OCI-M2 (cell line): ENCODE measurements around the gene ENTREP3.
"Not testable (repeated sequence)": the region's sequence is repeated elsewhere in the genome, so short reads cannot be mapped to it uniquely, and the experiment has no call there.

Experiments
- DNase-seq: peaks from one replicate; lab custom pipeline; 2025; ENCODE audit not compliant: unreplicated experiment; lab: John Stamatoyannopoulos, UW

ENTREP3 gene, protein sequence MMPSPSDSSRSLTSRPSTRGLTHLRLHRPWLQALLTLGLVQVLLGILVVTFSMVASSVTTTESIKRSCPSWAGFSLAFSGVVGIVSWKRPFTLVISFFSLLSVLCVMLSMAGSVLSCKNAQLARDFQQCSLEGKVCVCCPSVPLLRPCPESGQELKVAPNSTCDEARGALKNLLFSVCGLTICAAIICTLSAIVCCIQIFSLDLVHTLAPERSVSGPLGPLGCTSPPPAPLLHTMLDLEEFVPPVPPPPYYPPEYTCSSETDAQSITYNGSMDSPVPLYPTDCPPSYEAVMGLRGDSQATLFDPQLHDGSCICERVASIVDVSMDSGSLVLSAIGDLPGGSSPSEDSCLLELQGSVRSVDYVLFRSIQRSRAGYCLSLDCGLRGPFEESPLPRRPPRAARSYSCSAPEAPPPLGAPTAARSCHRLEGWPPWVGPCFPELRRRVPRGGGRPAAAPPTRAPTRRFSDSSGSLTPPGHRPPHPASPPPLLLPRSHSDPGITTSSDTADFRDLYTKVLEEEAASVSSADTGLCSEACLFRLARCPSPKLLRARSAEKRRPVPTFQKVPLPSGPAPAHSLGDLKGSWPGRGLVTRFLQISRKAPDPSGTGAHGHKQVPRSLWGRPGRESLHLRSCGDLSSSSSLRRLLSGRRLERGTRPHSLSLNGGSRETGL

DNA sequence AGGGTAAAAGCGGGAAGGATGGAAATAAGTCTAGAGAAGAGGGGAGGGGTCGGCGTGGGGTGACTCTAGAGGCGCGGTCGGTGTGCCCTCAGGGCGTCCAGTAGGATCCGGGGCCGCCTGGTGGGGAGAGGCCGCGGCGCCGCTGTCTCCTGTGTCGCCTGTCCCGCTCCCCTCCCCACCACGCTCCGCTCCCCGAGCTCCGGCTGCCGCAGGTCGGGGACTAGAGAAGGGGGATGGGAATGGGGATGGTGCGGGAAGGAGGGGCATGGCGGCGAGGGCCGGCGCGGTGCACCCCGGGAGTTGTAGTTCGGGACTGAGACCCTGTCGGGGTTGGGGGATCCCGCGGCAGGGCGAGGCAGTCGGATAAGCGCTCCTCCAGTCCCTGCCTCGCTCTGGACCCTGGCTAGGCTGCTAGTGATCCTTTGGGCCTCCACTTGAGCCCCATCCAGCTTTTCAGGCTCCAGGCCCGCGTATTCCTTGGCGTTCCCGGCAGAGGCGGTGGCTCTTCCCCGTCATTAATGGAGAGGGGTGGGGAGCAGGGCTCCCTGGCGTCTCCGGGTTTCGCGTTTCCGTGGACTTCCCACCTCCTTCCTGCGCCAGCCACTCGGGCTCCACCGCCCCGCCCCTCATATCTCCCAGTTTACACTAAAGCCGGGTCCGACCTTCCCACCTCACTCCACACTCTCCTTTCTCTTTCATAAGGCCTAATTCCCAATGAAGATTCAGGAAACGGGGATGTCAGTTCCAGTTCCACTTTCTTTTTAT lies at the start of gene ENTREP3:
Gene ENTREP3 (minus strand): TSS at position 241 of the 765 bp plus-strand sequence. CDS start 606 bp downstream, outside the sequence.
- DNase-seq = no peak

DNA sequence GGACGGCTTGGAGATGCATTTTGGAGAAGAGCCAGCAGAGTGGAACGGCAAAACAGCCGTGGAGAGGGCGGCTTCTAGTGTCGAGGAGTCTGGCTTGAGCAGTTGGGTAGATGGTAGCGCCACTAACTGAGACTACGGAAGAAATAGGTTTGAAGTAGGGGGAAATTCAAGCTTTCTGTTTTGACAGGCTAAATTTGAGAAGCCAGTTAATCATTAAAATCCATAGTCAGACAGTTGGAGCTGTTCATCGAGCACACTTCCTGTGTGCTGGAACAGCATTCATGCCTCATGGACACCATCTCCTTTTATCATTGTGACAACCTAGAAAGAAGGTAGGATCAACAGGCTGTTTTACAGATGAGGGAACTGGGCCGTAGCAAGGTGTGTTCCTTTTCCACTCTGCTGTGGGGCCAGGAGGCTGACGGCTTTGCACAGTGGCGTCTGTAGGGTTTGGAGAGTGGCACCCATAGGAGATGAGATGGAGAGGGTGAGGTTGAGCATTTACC lies 49.3 kb upstream of the ENTREP3 start:
- DNase-seq = no peak

DNA sequence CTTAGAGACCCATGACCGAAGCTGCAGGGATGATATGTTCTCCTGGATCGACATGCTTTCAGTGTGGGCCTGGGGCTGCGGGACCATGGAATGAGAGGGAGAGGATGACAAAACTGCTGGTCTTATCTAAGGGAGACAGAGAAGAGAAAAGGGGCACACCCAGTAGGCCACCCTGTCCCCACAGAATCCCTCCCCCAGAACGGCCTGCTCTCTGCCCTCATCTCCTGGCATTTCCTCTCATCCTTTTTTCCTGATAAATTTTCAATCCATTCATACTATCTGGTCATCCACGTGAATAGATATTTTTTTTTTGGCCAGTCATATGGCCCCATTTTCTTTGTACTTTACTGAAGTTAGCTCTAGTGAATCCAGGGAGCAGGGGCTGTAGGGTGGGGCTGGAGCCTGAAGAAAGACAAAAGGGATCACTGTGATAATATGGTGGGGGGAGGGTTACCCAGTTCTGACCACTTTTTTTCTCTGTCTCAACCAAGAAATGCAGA lies 46.1 kb upstream of the ENTREP3 start, which contains the start of gene PKLR:
Gene PKLR (minus strand): TSS at position 97 of the 500 bp plus-strand sequence. CDS start 43 bp downstream, at position 54.
- DNase-seq = no peak

DNA sequence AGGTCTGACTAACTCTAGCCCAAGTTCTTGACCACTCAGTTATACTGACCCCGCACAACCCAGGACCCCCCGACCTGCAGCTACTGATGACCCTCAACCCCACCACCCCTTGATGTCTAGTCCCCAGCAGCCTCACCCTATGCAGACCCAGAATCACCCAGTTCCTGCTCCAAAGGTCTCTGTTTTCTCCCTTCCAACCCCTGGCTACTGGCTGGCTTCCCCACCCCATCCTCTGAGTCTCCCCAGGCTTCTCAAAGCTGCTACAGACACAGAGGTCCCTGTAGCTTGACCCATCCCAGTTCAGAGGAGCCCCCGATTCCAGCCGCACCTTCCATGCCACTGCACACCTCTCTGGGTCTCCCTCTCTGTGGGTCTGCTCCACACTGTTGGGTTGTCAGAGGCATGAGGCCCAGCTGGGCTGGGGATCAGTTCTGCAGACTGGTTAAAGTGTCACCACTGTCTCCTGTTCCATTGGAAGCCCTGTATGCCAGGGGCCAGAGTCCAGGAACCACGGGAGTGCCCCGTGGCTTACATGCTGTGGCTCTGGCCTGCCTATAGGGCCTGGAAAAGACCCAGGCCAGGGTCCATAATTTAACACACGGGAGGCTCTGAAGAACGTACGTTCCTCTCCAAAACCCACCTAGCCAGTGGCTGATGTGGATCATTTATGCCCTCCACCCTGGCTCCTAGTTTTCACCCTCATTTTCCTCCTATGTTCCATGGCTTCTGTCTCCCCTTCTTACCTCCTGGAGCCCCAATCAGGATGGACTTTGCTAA lies 45.5 kb upstream of the ENTREP3 start:
- DNase-seq = no peak

DNA sequence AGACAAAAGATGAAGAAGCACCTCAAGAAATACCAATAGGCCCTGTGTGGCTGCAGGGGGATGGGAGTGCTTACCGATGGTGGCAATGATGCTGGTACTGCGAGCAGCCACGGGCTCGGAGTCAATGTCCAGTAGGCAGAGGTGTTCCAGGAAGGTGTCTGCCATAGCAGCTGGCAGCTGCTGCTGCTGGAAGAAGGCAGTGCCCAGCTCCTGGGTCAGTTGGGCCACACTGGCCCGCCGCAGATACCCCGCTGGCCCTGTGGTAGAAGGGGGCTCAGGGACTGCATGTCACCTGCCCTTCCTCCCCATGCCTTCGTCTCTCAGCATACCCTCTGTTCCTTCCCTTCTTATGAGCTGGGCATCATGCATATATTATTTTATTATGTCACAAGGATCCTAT lies 44.7 kb upstream of the ENTREP3 start:
- DNase-seq = no peak

DNA sequence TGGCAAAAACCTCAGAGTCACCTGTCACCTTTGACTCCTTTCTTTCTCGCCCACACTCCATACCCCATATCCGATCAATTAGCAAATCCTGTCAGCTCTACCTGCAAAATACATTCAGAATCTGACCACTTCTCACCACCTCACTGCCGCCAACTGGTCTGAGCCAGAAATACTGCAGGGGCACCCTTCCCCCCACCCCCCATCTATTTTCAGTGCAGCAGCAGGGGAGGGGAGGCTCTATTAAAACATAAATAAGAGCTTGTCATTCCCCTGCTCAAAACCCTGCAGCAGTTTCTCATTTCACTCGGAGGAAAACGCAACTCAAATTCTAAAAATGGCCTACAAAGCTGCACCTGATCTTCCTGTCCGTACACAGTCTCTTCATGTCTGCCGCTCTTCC lies 42.1 kb upstream of the ENTREP3 start:
- no peak for DNase-seq

DNA sequence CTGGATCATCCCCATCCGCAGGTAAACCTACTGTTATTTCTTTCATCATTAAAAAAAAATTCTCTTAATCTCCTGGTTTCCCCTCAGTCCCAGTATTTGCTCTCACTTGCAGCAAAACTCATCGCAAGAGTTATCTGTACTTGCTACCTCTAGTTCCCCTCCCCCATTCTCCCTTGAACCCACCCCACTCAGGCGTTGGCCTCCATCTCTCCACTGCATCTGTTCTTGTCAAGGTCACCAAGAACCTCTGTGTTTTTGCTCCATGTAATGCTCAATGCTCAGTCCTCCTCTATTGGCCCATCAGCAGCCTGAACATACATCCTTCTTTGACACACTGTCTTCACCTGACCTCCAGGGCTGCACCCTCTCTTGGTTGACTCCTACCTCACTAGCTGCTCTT lies 41.4 kb upstream of the ENTREP3 start:
- DNase-seq = no peak

DNA sequence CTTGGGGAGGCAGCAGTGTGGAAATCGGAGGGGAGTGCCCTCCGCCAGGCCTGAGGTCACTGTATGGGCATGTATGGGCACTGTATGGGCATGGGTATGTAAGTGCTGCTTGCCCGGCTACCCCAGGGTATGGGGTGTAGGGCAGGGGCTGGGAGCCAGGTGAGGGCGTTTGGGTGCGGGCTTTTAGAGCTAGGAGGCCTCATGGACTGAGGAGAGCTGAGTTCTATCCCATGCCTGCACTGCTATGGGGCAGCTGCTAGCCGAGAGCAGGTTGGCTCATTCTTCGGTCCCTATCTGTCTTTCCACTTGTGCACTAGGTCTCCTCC lies 40.6 kb upstream of the ENTREP3 start:
- no peak for DNase-seq

DNA sequence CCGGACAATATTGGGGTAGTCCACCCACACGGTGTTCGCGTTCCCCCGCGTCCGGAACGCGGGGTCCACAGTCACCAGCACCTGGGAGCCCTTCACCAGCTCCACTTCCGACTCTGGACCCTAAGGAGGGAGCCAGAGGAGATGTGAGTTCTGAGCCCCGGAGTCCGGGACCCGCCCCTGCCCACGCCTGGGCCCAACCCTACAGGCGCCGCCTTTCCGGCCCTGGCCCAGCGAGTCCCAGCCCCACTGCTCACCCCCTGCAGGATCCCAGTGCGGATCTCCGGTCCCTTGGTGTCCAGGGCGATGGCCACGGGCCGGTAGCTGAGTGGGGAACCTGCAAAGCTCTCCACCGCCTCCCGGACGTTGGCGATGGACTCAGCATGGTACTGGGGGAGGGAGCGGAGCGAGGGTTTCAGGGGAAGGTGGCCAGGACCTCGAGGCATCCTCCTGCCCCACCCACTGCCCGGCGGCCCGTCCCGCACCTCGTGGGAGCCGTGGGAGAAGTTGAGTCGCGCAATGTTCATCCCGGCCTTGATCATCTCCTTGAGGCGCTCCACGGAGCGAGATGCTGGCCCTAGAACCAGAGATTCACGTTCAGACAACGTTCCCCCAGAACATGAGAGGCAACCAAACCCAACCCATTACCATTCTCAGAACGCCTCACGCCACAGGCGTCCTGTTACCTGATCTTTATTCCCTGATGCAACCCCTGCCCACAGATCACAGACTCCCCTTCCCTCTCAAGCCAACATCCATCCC lies 40.1 kb upstream of the ENTREP3 start:
- DNase-seq = no peak

DNA sequence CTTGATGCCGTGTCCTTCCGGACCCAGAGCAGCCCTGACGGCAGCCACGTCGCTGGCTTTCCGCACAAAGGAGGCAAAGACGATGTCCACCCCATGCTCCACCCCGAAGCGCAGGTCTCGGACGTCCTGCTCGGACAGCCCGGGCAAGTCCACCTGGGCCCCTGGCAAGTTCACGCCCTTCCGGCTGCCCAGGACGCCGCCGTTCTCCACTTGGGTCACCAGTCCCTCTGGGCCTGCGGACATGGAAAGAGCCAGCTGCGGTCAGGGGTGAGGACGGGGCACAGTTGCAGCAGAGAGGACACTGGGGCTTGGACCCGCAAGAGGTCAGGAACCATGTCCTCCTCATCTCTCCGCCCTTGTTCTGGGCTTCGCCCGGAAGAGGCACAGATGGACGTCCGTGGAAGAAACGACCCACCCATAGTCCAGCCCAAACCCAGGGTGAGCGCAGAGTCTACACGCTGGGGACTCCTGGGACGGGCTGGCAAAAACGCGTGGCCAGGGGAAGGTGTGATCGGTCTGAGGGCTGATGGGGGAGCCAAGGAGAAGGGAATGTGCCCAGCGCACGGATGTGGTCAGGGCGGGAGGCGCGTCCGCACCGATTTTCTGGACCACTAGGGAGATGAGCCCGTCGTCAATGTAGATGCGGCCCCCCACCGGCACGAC lies 39.4 kb upstream of the ENTREP3 start:
- no peak for DNase-seq

DNA sequence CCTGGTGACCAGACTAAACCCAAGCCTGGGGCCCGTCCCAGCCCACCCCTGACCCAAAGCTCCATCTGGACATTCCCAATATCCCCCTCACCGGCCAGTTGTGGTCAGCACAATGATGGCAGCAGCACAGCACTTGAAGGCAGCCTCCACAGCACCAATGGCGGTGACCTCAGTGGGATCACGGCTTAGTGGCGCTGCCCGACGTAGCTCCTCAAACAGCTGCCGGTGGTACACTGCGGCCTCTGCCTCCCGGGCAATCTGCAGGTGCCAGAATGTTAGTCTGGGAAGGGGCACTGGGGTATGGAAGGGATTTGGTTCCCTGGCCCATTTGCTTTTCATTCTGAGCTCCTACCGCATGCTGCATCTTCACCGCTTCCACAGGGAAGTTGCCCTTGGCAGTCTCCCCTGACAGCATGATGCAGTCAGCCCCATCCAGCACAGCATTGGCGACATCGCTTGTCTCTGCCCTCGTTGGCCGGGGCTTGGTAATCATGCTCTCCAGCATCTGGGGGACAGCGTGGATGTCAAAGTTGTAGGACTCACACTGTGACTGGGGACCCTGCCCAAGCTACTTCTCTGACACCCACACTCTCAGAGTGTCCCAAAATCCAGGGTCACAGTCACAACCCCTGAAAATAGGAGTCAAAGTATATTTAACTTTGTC lies 37.9 kb upstream of the ENTREP3 start:
- no peak for DNase-seq

DNA sequence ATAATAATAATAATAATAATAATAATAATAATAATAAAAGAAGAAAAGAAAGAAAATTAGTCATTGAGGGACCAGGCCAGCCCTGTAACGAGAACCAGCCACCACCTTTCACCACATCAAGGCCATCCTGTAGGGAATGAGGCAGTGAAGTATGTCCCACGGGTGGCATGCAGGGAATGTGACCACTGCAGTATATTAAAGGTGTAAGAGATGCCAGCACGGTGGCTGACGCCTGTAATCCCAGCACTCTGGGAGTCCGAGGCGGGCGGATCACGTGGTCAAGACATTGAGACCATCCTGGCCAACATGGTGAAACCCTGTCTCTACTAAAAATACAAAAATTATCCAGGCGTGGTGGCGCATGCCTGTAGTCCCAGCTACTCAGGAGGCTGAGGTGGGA lies 35.7 kb upstream of the ENTREP3 start:
- DNase-seq = not testable (repeated sequence)

DNA sequence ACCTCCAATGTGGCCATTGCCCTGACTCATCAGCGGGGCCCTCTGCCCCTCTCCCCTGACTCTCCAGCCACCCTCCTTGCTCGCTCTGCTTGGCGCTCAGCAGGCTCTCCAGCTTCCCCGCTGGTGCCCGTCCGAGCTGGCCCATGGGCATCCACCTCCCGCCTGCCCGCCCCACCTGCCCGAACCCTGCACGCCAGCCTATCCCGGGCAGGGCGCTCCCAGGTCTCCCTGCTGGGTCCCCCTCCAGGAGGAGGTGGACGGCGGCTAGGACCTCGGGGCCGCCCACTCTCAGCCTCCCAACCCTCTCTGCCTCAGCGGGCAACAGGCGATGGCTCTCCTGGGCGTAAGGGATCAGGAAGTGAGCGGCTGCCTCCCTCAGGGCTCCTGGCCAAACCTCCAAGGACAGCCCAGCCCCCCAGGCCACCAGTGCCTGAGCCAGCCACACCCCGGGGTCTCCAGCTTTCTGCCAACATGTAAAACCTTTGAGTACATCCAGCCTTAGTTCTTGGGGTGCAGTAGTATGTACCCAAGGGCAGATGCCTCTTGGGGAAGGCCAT lies 32.8 kb upstream of the ENTREP3 start:
- no peak for DNase-seq

DNA sequence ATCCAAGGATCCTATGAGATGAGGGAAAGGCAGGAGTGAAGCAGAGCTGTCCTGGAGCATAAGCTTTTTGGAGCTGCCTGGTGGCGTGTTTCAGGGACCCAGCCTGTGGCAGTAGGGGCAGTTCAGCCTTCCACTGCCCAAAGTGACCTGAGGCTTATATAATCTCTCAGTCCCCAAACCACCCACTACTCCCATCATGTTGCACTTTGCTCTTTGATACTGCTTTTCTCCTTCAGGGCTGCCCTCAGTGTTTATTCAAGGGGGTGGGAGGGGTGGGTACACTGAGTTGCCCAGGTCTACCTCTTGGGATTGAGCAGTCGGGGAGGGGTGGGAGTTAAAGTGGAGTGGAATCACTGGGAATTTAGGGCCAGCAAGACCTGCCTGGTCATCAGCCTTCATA lies 31.3 kb upstream of the ENTREP3 start:
- DNase-seq = no peak

DNA sequence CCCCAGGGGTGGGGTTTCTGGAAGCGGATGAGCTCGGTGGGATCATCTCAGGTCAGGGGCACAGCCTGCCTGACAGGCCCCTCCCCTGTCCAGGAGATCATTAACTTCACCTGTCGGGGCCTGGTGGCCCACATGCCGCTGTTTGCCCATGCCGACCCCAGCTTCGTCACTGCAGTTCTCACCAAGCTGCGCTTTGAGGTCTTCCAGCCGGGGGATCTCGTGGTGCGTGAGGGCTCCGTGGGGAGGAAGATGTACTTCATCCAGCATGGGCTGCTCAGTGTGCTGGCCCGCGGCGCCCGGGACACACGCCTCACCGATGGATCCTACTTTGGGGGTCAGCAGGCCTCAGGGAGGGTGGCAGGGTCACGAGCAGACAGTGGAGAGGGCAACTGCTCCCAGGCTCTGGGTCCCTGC lies 30.4 kb upstream of the ENTREP3 start:
- DNase-seq = no peak

DNA sequence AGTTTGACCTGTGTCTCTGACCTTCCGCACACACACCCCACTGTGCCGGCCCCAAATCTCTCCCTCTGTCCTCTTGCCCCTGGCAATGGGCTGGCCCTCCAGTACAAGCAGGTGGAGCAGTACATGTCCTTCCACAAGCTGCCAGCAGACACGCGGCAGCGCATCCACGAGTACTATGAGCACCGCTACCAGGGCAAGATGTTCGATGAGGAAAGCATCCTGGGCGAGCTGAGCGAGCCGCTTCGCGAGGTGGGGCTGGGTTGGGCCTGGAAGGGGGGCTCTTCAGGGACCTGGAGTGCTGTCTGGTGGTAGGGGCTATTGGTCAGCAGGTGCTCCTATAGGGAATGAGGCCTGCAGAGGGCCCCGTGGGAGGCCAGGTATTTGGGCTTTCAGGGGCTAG lies 29.8 kb upstream of the ENTREP3 start:
- no peak for DNase-seq

DNA sequence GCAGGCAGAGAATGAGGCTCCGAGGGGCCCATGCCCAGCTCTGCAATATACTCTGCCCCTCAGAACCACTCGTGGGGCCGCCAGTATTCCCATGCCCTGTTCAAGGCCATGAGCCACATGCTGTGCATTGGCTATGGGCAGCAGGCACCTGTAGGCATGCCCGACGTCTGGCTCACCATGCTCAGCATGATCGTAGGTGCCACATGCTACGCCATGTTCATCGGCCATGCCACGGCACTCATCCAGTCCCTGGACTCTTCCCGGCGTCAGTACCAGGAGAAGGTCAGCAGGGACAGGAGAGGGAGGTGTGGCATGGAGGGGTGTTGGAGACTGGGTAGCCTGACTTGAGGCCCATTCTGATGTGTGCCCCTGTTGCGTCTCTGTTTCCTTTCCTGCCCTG lies 29.2 kb upstream of the ENTREP3 start:
- DNase-seq = no peak

DNA sequence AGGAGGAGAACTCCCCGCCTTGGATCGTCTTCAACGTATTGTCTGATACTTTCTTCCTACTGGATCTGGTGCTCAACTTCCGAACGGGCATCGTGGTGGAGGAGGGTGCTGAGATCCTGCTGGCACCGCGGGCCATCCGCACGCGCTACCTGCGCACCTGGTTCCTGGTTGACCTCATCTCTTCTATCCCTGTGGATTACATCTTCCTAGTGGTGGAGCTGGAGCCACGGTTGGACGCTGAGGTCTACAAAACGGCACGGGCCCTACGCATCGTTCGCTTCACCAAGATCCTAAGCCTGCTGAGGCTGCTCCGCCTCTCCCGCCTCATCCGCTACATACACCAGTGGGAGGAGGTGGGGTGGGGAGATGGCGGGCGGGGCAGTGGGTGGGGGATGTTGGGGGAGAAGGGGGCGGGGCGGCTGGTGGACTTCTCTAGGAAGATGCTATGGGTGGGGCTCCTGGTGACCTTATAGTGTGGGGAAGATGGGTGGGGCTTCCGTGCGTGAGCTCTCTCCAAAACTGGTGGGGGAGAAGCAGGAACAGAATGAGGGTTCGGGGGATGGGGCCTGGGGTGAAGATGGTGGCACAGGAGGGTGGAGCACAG lies 27.3 kb upstream of the ENTREP3 start:
- DNase-seq = no peak
